GM19035 (cell line): Measurements from ENCODE around the gene FICD.

Experiments
- ATAC-seq: cut with Tn5 transposase; IDR thresholded peaks from one replicate; pipeline ENCODE4 v1.9.1; 2021; ENCODE audit not compliant: unreplicated experiment

The FICD gene

DNA sequence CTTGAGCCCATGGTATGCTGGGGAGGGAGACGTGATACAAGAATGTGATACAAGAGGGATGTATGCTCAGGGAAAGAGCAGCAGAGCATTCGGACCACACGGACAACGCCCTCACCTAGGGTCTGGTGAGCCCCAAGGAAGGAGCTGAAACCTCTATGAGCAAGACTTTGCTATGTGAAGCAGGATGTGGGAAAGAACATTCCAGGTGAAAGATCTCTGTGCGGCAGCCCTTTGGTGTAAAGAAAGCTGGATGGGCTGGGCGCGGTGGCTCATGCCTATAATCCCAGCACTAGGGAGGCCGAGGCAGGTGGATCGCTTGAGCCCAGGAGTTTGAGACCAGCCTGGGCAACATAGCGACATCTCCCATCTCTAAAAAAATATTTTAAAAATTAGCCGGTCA is 16.9 kb upstream of the FICD start:
- ATAC-seq = no peak

DNA sequence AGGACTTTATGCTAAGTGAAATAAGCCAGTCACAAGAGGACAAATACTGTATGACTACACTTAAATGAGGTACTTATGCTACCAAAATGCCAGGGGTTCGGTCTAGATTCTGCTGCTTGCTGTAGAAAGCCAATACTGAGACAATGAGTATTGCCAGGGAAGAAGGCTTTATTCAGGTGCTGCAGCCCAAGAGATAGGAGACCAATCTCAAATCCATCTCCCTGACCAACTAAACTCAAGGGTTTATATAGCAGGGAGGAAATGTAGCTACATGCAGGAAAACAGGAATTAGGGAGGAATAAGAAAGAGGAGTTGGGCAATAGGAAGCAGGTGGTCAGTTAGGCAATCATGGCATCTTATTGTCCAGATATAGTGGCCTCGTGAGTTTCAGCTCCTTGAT is 12.2 kb upstream of the FICD start:
- no peak for ATAC-seq

DNA sequence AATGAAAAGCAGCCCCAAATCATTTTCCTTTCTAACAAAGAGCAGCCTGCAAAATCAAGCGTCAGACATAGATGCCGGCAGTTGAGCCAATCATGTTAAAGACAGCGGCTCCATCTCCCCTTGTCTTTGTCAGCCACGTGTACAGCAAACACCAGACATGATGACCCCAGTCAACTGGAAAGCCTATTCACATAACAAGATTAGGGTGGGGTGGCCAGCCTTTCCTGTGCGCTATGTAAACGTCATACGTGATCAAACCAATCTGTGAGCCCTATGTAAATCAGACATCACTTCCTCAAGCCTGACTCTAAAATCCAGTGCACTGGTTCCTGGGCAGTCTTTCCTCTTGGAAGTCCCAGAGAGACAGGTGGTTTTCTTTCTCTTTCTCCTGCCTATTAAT is 9.9 kb upstream of the FICD start:
- no peak for ATAC-seq

DNA sequence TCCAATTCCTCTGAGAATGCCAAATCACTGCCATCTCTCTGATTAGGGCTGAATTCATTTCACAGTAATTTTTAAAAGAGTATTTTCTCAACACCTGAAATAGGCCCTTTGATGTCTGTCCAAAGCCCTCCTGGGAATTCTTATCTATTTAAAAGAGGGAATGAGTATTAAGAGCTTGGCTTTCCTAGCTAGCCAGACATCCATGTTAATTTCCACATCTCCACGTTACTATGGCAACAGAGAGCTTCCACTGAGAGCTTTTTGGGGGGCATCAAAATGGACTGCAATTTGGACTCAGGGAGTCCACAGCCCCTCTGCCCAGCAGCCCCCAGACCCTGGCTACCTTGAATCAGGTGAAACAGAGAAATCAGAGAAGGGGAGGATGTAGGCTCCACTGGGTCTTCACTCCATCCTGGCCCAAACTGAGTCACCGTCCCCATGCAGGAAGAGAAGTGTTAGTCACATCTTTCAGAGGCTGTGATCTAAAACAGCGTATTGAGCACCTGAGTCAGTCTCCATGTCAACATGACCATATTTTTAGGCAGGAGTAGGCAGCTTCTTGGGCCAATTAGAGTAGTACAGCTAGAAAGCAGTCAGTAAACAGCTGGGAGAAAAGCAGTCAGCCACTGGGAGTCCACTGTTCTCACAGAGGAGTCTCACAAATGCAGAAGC is 7.0 kb upstream of the FICD start:
- no peak for ATAC-seq

DNA sequence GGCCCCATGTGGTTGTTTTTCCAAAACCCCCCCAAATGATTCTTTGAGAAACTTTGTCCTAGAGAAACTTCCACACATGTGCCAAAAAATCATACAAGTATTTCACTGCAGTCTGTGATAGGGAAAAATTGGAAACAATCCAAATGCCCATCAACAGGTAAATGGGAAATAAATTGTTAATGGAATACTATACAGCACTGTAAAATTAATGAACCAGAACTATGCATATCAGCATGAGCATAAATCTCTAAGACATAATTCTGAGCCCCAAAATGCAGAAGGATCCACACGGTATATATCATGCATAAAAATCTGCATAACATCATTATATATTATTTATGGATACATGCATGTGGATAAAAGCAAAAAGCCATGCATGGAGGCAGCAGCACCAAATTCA is 5.3 kb upstream of the FICD start:
- ATAC-seq = no peak

DNA sequence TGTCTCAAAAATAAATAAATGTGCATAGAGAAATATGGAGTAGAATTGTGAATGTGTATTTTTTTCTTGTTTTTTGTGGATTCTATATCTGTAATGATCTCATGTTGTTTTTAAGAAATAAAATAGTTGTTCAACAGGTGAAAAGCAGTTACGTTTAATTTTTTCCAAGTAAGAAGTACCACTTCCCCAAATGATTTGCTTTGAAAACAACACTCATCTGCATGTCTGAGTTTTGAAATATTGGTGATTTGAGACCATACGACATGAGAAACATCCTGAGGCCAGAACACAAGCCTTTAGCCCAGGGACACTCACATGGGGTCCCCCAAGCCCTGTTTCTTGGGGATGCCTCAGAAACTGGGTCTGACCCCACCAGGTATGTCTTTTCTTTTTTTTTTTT is 4.2 kb upstream of the FICD start:
- ATAC-seq = no peak

DNA sequence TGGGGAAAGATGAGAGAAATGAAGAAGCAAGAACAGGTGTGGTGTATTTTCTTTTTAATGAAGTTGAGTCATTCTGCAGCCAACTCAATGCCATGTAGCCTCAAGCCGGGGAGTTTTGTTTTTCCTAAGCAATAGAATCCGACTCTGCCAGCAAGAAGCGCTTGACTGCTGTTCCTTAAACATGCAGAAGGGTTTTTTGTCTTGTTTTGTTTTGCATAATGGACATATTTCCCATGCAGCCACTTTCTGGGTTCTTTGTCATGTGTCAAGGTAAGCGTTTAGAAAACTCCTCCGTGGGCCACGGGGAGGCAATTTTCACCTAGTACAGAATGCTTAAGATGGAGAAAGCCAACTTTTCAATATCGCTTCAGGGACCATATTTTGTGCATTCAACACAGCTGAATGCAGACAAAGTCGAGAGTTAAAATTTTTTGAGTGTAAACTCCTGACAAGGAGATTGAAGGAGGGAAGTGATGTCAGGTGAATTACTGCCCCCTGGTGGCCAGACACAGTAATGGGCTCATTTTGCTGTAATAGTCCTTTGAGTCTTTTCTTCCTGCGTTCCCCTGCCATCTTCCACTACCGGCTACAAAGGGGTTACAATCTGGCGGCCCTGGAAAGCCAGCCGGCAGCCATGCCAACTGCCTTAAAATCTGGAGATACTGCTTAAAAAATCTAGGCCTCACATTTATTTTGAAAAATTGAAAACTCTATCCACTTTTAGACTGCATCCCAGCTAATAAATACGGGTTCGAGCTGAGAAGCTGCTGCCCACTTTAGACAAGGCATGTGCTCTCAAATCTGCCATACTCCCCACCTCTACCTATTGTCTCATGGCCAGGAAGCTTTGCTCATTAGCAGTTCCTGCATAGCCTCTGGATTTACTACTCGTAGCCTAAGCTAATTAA is 3.2 kb upstream of the FICD start:
- ATAC-seq = no peak

DNA sequence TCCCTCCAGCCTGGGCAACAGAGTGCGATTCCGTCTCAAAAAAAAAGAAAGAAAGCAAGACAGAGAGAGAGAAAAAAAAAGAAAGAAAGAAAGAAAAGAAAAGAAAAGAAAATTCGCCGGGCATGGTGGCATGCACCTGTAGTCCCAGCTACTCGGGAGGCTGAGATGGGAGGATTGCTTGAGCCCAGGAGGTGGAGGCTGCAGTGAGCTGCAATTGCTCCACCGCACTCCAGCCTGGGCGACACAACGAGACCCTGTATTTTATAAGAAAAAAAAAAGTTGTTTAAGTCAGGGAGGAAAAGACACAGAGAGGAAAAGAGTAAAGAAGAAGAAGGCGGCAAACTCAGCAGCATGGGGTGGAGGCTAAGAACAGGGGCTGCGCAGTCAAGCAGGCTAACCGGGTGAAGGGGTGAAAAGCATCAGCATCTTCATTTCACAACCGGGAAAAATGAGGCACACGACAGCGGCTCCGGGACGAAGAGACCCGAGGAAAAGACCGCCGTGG is 557 bp upstream of the FICD start:
- ATAC-seq = peak; percentile 7

DNA sequence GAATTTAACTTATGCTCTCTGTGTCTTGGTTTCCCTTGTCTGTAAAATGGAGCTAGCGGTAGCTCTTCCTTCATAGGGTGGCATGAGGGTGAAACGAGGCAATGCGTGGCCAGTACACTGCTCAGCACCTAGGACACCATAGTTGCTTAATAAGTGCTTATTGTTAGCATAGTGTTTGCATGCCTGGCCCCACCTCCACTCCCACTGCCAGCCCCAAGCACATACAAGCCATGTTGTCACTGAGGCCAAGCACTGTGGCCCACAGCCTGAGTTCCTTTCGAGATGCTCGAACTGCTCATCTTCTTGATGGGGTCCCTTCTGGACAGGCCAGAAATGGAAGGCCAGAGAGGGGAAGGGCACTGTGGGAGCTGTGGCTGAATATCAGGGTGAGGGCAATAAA is 839 bp downstream of the FICD start:
- no peak for ATAC-seq

DNA sequence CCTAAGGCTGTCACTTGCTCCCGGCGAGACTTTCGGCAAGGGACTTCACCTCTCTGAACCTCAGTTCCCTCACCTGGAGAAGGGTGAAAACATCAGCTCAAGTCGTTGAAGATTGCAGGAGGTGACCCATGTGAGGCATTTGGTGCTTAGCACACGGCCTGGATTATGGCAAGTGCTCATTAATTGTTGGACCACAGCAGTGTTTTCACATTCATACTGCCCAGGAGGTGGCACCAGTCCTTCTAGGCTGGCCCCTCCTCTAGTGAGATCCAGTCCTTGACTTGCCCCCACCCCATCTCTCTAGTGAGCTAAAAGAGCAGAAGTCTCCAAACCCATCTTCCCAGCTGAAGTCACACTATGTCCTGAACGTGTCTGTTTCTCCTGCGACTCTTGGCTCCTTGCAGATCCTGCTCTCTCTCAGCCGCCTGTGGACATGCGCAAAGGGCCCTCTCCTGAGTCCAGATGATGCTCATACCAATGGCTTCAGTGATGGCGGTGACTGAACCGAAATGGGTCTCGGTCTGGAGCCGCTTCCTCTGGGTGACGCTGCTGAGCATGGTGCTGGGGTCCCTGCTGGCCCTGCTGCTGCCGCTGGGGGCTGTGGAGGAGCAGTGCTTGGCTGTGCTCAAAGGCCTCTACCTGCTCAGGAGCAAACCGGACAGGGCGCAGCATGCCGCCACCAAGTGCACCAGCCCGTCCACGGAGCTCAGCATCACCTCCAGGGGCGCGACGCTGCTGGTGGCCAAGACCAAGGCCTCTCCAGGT is 1.6 kb downstream of the FICD start:
- no peak for ATAC-seq

DNA sequence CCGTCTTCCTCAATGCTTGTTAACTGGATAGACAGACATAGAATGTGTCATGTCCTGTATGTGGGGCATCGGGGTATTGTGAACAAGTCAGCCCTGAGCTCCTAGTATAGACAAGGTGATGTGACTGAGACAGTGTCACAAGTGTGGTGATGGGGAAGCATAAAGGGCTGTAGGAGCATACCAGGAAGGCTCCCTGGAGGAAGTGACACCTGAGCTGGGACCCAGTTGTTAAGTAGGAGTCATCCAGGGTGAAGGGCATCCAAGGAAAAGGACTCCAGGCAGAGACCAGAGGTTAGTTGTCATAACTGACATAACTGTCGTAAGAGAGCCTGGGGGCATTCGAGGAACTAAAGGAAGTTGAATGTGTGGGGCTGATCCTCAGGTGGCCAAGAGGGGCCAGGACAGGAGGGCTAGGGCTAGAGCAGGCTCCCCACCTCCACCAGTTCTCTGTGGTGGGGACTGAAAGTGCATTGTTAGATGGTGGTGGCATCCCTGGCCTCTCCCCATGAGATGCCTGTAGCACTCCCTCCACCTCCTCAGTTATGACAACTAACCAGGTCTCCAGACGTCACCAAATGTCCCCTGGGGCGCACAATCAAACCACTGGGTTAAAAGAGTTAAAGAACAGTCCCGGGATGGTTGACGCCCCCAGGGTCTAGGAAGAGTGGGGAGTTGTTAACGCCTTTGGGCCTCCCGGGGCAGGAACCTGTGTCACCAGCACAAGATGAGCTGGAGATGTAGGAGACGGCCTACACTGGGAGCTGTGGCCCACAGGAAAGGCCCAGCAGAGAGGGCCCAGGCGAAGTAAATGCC is 2.4 kb downstream of the FICD start:
- ATAC-seq = no peak

DNA sequence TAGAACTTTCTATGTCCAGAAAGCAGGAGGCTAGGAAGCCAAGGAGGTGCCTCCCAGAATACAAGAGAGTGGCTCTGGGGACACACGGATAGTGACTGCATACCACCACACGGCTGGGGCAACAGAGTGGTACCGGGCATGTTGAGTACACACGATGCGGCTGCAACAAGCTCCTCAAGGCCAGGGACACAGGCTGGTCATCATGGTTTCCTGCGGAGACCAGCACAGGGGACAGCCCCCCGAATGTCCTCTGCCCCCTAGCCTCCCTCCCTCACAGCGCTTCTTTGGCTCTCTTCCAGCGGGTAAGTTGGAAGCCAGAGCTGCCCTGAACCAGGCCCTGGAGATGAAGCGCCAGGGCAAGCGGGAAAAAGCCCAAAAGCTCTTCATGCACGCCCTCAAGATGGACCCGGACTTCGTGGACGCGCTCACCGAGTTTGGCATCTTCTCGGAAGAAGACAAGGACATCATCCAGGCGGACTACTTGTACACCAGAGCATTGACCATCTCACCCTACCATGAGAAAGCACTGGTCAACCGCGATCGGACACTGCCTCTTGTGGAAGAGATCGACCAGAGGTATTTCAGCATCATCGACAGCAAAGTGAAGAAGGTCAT is 3.1 kb downstream of the FICD start:
- ATAC-seq = no peak

DNA sequence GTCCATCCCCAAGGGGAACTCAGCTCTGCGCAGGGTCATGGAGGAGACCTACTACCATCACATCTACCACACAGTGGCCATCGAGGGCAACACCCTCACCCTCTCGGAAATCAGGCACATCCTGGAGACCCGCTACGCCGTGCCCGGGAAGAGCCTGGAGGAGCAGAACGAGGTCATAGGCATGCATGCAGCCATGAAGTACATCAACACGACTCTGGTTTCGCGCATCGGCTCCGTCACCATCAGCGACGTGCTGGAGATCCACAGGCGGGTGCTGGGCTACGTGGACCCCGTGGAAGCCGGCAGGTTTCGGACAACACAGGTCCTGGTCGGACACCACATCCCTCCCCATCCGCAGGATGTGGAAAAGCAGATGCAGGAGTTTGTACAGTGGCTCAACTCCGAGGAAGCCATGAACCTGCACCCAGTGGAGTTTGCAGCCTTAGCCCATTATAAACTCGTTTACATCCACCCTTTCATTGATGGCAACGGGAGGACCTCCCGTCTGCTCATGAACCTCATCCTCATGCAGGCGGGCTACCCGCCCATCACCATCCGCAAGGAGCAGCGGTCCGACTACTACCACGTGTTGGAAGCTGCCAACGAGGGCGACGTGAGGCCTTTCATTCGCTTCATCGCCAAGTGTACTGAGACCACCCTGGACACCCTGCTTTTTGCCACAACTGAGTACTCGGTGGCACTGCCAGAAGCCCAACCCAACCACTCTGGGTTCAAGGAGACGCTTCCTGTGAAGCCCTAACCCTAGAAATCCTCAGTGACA is 3.8 kb downstream of the FICD start:
- no peak for ATAC-seq

DNA sequence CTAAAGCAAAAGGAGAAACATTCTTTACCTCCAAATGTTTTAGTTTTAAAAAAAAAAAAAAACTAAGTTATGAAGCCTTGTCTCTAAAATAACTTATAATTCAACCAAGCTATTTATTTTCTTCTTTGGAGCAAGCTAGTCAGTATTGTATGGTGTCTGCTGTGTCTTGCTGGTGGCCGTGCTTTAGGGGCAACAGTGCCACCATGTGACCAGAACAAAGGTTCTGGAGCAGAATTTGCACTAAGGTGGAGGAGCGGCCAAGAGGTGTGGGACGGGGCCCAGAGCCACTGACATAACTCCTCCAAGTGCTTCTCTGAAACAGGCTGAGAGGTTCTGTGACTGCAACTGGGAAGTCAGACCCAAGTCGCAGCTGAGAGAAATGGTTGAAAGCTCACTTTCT is 4.5 kb downstream of the FICD start:
- ATAC-seq = no peak

DNA sequence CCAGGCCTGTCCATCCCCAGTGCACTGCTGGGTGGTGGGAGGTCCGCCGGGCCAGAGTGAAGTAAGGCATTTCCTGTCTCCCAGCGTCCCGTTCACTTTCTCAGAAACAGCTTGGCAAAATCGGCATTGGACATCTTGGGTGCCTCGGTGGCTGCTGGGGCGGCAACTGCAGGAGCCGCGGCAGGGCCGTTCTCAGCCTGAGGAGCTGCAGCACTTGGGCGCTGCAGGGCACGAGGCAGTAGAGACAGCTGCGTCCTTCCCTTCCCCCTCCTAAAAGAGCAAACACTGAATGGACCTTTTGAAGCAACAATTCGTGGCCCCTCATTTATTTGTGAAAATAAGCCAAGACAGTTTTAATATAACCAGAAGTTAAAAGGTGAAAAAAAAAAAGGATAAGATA is 8.3 kb downstream of the FICD start:
- ATAC-seq = no peak

DNA sequence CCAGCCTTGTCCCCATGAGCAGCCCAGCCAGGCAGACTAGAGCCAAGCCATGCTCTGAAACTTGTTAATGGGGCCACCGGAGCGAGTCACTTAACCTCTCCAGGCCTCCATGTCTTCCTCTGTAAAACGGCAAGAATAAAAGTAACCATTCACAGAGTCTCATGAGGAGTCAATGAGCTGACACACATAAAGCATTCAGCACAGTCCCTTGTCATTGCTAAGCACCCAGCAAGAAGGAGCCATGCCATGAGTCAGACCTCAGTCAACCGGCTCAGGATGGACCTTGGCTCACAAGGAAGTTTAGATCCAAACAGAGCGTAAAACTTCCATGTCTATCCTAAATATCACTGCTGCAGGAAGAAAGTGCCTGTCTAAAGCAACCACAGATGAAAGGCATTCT is 10.6 kb downstream of the FICD start:
- ATAC-seq = no peak

DNA sequence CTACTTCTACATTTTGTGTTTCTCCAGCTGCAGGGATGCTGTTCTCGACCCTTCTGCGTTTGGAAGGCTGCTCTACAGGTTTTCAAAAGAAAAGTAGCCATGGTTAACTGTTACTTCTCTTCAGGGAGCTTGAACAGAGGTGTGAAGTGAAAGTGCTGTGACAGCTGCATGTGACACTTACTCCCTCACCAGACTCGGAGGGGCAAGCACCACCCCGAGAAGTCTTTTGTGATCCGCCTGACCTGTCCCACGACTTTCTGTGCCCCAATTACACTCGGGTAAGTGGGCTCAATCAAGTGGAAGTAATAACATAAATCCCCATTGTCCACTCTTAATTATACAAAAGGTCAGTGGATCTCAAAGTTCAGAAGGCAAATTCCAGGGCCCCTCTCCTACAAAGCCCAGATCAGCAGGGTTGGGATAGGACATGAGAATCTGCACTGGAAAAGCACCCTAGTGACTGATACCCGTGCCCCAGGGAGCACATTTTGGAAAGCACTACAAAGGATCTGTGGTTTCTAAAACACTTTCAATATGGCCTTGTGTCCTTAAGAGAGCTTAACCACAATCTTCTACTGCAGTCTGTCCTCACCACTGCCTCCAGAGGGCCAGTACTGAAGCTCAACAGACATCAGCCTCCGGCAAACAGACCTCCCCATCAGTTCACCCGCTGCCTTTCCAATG is 11.5 kb downstream of the FICD start:
- no peak for ATAC-seq

DNA sequence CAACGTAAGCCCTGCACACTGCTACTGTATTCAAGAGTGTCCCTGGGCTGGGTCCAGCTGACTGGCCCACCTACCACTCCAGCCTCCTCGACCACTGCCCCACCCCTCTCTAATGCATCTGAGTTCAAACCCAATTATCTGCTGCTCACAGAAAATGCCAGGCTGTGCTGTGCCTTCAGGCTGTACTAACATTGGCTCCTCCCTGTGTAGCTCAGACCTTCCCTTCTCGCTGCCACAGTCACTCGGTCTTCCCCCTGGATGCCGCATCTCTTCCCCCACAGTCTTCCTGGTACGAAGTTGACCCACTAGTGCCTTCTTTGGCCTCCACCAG is 12.1 kb downstream of the FICD start:
- no peak for ATAC-seq

DNA sequence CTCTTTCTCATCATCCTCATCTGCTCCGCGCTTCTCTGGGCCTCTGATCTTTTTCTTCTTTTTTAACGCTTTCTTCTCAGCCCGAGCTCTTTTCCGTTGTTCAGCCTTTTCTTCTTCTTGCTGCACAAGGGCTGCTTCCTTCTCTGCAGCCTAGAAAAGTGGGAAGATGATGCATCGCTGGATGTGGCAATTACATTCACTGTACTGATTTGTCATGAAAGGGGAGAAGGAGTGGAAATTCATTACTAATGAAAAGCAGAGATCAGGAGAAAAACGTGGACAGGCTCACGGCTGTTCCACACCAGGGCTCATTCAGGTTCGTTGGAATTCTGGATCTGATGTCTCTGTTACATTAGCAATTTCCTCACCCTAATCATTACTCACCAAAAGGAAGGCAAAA is 15.1 kb downstream of the FICD start:
- ATAC-seq = no peak
